IPS-11a (cell line): ENCODE measurements around the gene DSCAML1.
"Not testable (repeated sequence)": the region's sequence is repeated elsewhere in the genome, so short reads cannot be mapped to it uniquely, and the experiment has no call there.

Experiments
- H3K4me3 ChIP-seq: one replicate; pipeline ENCODE4 v1.5.1; 2013; ENCODE audit warnings: low read depth, low read length, control low read depth

The DSCAML1 gene

GRCh38 chr11:117819096-117820040, 22.4 kb upstream of the DSCAML1 start:
- H3K4me3 ChIP-seq: no peak overlapping the region

GRCh38 chr11:117818041-117818873, 21.2 kb upstream of the DSCAML1 start:
- H3K4me3 ChIP-seq: no peak overlapping the region

GRCh38 chr11:117817368-117818040, 20.5 kb upstream of the DSCAML1 start:
- no peak overlapping the region for H3K4me3 ChIP-seq

GRCh38 chr11:117816846-117817367, 19.9 kb upstream of the DSCAML1 start:
- H3K4me3 ChIP-seq: no peak overlapping the region

- no peak overlapping the region for H3K4me3 ChIP-seq
Measured at GRCh38 chr11:117816151-117816741, 19.2 kb upstream of the DSCAML1 start.

- no peak overlapping the region for H3K4me3 ChIP-seq
Measured at GRCh38 chr11:117815262-117815803, 18.3 kb upstream of the DSCAML1 start.

- no peak overlapping the region for H3K4me3 ChIP-seq
Measured at GRCh38 chr11:117814766-117815261, 17.8 kb upstream of the DSCAML1 start.

- no peak overlapping the region for H3K4me3 ChIP-seq
Measured at GRCh38 chr11:117814204-117814765, 17.3 kb upstream of the DSCAML1 start.

GRCh38 chr11:117810056-117810451, 13.0 kb upstream of the DSCAML1 start:
- not testable (repeated sequence) for H3K4me3 ChIP-seq

- H3K4me3 ChIP-seq: no peak overlapping the region
Measured at GRCh38 chr11:117809236-117810055, 12.4 kb upstream of the DSCAML1 start.

GRCh38 chr11:117808784-117809183, 11.8 kb upstream of the DSCAML1 start:
- H3K4me3 ChIP-seq: no peak overlapping the region

- H3K4me3 ChIP-seq: no peak overlapping the region
Measured at GRCh38 chr11:117807482-117808327, 10.7 kb upstream of the DSCAML1 start.

- no peak overlapping the region for H3K4me3 ChIP-seq
Measured at GRCh38 chr11:117806846-117807245, 9.8 kb upstream of the DSCAML1 start.

- H3K4me3 ChIP-seq: no peak overlapping the region
Measured at GRCh38 chr11:117805045-117805444, 8.0 kb upstream of the DSCAML1 start.

- no peak overlapping the region for H3K4me3 ChIP-seq
Measured at GRCh38 chr11:117803896-117804295, 6.9 kb upstream of the DSCAML1 start.

GRCh38 chr11:117799634-117800033, 2.6 kb upstream of the DSCAML1 start:
- no peak overlapping the region for H3K4me3 ChIP-seq

- H3K4me3 ChIP-seq: peak overlapping the region; percentile 43
Measured at GRCh38 chr11:117796456-117796871, 552 bp downstream of the DSCAML1 start.
